Activated T-cell treated with anti-CD3 and anti-CD28 coated beads, Interleukin-2, amount 50 U/mL, for 24 hours (primary cell): ENCODE results near the gene STK17A.
A peak's percentile ranks its signal among the peaks of the same experiment; 100 is the strongest.

Experiments
- DNase-seq: peaks from one replicate; pipeline ENCODE4 v3.0.0-alpha.2; 2020
- H3K27ac Mint-ChIP-seq: 2 replicates; pipeline ENCODE4 v1.8.0; 2020; ENCODE audit warnings: mild to moderate bottlenecking, mixed read lengths
- H3K27me3 Mint-ChIP-seq: 2 replicates; pipeline ENCODE4 v1.8.0; 2020; ENCODE audit warnings: mixed read lengths
- H3K36me3 Mint-ChIP-seq: 2 replicates; pipeline ENCODE4 v1.8.0; 2020; ENCODE audit warnings: low read depth, mixed read lengths
- H3K4me1 Mint-ChIP-seq: 2 replicates; pipeline ENCODE4 v1.8.0; 2020; ENCODE audit warnings: low read depth, mixed read lengths
- H3K4me3 Mint-ChIP-seq: 2 replicates; pipeline ENCODE4 v1.8.0; 2020; ENCODE audit warnings: mild to moderate bottlenecking, moderate library complexity, mixed read lengths
- H3K9me3 Mint-ChIP-seq: 2 replicates; pipeline ENCODE4 v1.8.0; 2020; ENCODE audit warnings: mixed read lengths

Gene STK17A

DNA sequence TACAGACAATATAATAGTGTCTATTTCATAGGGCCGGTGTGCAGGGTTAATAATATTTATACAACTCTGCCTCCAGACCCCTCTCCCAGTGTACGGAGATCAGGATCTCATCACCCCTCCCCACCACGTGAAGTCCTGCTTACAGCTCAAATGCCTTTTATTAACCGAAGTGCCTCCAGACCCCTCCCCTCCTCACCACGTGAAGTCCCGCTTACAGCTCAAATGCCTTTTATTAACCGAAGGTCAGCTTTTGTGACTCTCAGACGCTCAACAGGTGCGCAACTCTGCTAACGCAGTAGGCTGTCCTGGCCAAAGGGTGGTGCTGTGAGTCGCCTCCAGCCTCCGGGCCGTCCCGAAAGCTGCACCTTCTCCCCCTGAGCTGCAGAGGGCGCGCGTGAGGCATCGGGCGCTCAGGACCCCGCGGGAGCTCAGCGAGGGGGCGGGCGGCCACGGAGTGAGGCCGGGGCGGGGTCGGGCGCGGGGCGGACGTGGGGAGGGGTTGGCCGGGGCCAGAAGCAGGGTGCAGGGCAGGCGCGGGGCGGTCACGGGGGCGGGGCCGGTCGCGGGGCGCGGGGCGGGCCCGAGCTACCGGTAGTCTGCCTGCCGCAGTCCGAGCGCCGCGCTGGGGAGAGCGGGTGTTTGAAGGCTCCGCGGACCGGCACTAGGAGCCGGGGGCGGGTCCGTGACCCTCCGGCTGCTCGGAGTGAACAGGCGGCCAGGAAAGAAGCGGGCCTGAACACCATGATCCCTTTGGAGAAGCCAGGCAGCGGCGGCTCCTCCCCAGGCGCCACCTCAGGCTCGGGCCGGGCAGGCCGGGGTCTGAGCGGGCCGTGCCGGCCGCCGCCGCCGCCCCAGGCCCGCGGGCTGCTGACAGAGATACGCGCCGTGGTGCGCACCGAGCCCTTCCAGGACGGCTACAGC, at the start of gene STK17A:
Gene STK17A, plus strand, starts transcription at position 606 of the 921 bp plus-strand sequence. Its CDS starts 136 bp downstream, at position 742.
- no peaks in the 10 kb centered on the region for H3K9me3 Mint-ChIP-seq
- H3K36me3 Mint-ChIP-seq = peaks cover 26% of the 10 kb centered on the region
- H3K4me1 Mint-ChIP-seq = peaks cover 25% of the 10 kb centered on the region
- DNase-seq = peak; percentile 97
- no peaks in the 10 kb centered on the region for H3K27me3 Mint-ChIP-seq
- peak within 1 kb of the TSS; percentile 96 for H3K4me3 Mint-ChIP-seq
- H3K27ac Mint-ChIP-seq = peak within 1 kb of the TSS; percentile 98

DNA sequence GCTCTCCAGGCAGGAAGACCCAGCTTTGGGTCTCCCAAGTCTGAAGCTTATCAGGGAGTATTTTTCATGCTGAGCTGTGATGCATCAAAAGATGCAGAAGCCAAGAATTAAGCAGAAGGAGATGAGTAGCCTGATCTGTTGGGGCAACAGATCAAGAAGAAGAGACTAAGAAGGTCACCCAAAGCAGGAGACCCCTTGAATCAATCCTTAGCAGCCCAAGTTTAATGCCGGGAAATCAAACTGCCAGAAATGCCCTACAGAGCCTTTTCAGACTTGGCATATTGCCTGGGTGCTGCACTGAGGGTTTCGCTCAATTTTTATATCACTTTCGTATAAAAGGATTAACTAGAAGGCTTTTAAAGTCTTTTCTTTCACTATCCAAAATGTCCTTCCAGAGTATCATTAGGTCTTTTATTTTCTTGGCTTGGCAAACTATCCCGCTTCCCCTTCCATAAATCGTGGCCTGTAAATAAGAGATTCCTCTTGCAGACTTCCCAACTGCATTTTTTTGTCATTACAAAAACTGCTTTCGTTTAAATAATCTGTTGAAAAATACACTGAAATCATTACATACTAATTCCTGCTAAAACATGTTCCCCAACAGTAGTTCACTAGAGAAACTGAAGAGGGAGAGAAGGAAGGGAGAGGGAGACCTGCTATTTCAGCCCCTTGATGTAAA, 49.0 kb upstream of the STK17A start:
- no peaks in the 10 kb centered on the region for H3K4me1 Mint-ChIP-seq
- no peak overlapping the region for H3K4me3 Mint-ChIP-seq
- no peaks in the 10 kb centered on the region for H3K27me3 Mint-ChIP-seq
- H3K36me3 Mint-ChIP-seq = no peaks in the 10 kb centered on the region
- DNase-seq = no peak
- no peaks in the 10 kb centered on the region for H3K9me3 Mint-ChIP-seq
- no peak overlapping the region for H3K27ac Mint-ChIP-seq

GRCh38 chr7:43535031-43535451, 47.9 kb upstream of the STK17A start:
- Mint-ChIP-seq H3K4me1 (no peaks in the 10 kb centered on the region), H3K27me3 (no peaks in the 10 kb centered on the region), H3K4me3 (no peak overlapping the region), H3K9me3 (no peaks in the 10 kb centered on the region), H3K27ac (no peak overlapping the region), H3K36me3 (no peaks in the 10 kb centered on the region)
- DNase-seq = no peak

- Mint-ChIP-seq H3K27me3 (no peaks in the 10 kb centered on the region), H3K4me1 (no peaks in the 10 kb centered on the region), H3K9me3 (no peaks in the 10 kb centered on the region), H3K27ac (no peak overlapping the region), H3K36me3 (no peaks in the 10 kb centered on the region), H3K4me3 (no peak overlapping the region)
- DNase-seq = no peak
Measured at GRCh38 chr7:43535810-43536585, 46.9 kb upstream of the STK17A start.

DNA sequence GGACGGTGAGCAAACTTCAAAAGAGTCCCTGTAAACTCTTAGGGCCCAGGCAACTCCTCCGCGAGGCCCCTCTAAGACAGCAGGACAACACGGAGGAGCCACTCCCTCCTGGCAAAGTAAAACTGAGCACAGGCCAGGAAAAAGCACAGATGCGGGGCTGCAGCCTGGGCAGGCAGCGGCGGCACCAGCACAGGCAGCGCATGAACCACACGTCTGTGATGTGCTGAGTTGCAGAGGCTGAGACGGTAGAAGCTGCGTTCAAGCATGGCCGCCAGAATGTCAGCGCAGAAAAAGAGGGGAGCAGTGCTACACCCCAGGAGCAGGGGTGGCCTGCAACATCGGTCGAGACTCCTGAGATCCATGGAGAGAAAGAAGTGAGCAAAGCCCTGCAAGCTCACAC, 46.1 kb upstream of the STK17A start:
- no peak overlapping the region for H3K27ac Mint-ChIP-seq
- H3K4me1 Mint-ChIP-seq = no peaks in the 10 kb centered on the region
- H3K4me3 Mint-ChIP-seq = no peak overlapping the region
- H3K27me3 Mint-ChIP-seq = no peaks in the 10 kb centered on the region
- H3K9me3 Mint-ChIP-seq = no peaks in the 10 kb centered on the region
- DNase-seq = no peak
- no peaks in the 10 kb centered on the region for H3K36me3 Mint-ChIP-seq

GRCh38 chr7:43537765-43538403, 45.0 kb upstream of the STK17A start:
- no peak overlapping the region for H3K4me3 Mint-ChIP-seq
- no peaks in the 10 kb centered on the region for H3K4me1 Mint-ChIP-seq
- no peaks in the 10 kb centered on the region for H3K36me3 Mint-ChIP-seq
- DNase-seq = no peak
- no peak overlapping the region for H3K27ac Mint-ChIP-seq
- H3K9me3 Mint-ChIP-seq = no peaks in the 10 kb centered on the region
- no peaks in the 10 kb centered on the region for H3K27me3 Mint-ChIP-seq

- Mint-ChIP-seq H3K4me3 (no peak overlapping the region), H3K4me1 (no peaks in the 10 kb centered on the region), H3K36me3 (no peaks in the 10 kb centered on the region), H3K27me3 (peaks cover 2% of the 10 kb centered on the region), H3K27ac (no peak overlapping the region), H3K9me3 (no peaks in the 10 kb centered on the region)
- DNase-seq = no peak
Measured at GRCh38 chr7:43538404-43538771, 44.5 kb upstream of the STK17A start.

DNA sequence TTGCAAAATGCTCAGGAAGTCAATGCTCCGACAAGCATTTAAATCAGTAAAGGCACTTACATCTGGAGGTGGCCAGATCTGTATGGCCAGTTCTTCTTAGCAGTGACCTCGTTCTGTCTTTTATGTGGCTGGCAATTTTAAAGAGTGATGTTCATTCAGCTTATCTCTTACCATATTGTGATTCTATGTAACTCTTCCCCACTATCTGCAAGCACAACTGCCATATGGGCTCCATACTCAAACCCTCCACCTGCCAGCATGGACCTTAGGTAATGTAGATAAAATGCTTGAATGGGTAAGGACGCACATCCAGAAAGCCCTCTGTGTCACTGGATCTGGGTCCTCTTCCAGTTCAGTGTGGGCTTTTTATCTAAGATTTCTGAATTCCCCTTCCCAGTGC, 42.4 kb upstream of the STK17A start:
- H3K27ac Mint-ChIP-seq = no peak overlapping the region
- peaks cover 3% of the 10 kb centered on the region for H3K27me3 Mint-ChIP-seq
- no peaks in the 10 kb centered on the region for H3K9me3 Mint-ChIP-seq
- H3K4me3 Mint-ChIP-seq = no peak overlapping the region
- DNase-seq = no peak
- H3K36me3 Mint-ChIP-seq = no peaks in the 10 kb centered on the region
- H3K4me1 Mint-ChIP-seq = no peaks in the 10 kb centered on the region

GRCh38 chr7:43542716-43543115, 40.2 kb upstream of the STK17A start:
- Mint-ChIP-seq H3K4me1 (no peaks in the 10 kb centered on the region), H3K9me3 (no peaks in the 10 kb centered on the region), H3K27ac (no peak overlapping the region), H3K27me3 (peaks cover 6% of the 10 kb centered on the region), H3K36me3 (no peaks in the 10 kb centered on the region), H3K4me3 (no peak overlapping the region)
- no peak for DNase-seq

DNA sequence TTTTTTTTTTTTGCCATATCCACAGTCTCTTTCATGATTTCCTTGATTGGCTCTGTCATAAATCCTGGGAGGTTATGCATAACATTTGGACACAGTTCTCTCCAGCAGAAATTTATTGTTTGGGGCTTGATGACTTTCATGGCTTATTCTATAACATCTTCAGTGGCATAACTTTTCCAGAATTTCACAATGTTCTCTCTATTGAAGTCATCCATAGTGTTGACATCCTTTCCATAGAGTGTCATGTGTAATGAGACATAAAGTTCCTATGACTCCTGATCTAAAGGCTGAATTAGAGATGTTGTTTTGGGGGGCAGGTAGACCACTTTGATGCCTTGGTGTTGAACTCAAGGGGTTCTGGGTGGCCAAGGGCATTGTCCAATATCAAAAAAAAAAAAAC, 36.7 kb upstream of the STK17A start:
- Mint-ChIP-seq H3K4me3 (no peak overlapping the region), H3K27me3 (peaks cover 6% of the 10 kb centered on the region), H3K36me3 (no peaks in the 10 kb centered on the region), H3K27ac (no peak overlapping the region), H3K4me1 (no peaks in the 10 kb centered on the region), H3K9me3 (no peaks in the 10 kb centered on the region)
- no peak for DNase-seq

DNA sequence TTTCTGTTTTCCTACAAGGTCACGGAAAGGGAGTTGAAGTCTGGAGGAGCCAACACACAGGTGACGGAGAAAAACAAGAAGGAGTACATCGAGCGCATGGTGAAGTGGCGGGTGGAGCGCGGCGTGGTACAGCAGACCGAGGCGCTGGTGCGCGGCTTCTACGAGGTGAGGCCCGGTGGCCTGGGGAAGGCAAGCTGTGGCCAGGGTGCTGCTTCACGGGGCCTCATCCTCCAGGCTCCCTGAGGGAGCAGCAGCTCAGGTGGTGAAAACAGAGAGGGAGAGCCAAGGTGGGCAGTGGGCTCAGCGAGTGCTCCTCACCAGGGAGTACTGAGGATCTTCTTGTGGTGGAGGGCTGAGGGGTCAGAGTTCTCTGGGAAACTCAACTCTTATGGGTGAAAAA, 32.5 kb upstream of the STK17A start:
- H3K36me3 Mint-ChIP-seq = no peaks in the 10 kb centered on the region
- H3K4me1 Mint-ChIP-seq = peaks cover 23% of the 10 kb centered on the region
- DNase-seq = no peak
- no peaks in the 10 kb centered on the region for H3K9me3 Mint-ChIP-seq
- H3K4me3 Mint-ChIP-seq = no peak overlapping the region
- peaks cover 4% of the 10 kb centered on the region for H3K27me3 Mint-ChIP-seq
- no peak overlapping the region for H3K27ac Mint-ChIP-seq

DNA sequence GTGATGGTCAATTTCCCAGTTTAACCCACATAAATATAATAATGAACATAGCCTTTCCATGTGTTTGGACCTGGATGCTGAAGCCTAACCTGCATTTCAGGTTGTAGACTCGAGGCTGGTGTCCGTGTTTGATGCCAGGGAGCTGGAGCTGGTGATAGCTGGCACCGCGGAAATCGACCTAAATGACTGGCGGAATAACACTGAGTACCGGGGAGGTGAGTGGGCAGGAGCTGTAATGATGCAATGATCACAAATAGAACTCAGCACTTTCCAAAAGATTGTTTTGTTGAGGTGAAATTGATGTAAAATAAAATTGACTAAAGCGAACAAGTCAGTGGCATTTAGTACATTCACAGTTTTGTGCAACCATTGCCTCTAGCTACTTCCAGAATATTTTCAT, 30.8 kb upstream of the STK17A start:
- Mint-ChIP-seq H3K4me3 (no peak overlapping the region), H3K36me3 (no peaks in the 10 kb centered on the region), H3K27ac (no peak overlapping the region), H3K4me1 (peaks cover 32% of the 10 kb centered on the region), H3K27me3 (peaks cover 3% of the 10 kb centered on the region), H3K9me3 (no peaks in the 10 kb centered on the region)
- no peak for DNase-seq

DNA sequence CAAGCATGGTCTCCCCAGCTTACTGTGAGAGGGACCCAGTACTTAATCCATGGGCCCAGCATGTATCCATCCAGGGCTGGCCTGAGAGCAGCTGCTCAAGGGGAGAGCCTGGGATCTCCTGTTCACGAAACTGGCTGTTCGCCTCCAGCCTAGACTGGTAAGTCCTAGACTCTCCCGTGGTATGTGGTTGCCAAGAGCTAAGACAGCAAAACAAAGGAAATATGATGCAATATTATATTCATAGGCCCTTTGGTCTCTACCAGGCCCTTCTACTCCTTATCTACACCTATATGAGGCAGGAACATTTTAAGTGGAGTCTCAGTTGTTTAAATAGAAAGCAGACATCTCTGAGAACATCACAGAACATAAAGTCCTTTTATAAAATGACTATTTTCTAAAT, 28.9 kb upstream of the STK17A start:
- H3K4me3 Mint-ChIP-seq = no peak overlapping the region

GRCh38 chr7:43554423-43554822, 28.5 kb upstream of the STK17A start:
- H3K9me3 Mint-ChIP-seq = no peaks in the 10 kb centered on the region
- peak; percentile 36 for DNase-seq
- peak overlapping the region; percentile 20 for H3K4me3 Mint-ChIP-seq
- no peak overlapping the region for H3K27ac Mint-ChIP-seq
- peaks cover 32% of the 10 kb centered on the region for H3K4me1 Mint-ChIP-seq
- no peaks in the 10 kb centered on the region for H3K36me3 Mint-ChIP-seq
- H3K27me3 Mint-ChIP-seq = peaks cover 3% of the 10 kb centered on the region

More for the DNA sequence above, 28.9 kb upstream of the STK17A start:
- H3K4me1 Mint-ChIP-seq = peaks cover 32% of the 10 kb centered on the region
- peak; percentile 38 for DNase-seq
- H3K36me3 Mint-ChIP-seq = no peaks in the 10 kb centered on the region
- no peak overlapping the region for H3K27ac Mint-ChIP-seq
- peaks cover 3% of the 10 kb centered on the region for H3K27me3 Mint-ChIP-seq
- H3K9me3 Mint-ChIP-seq = no peaks in the 10 kb centered on the region
